ENCODE measurements around the gene ANKRD42. TPM values are rescaled to one million over a fixed set of nuclear protein-coding genes. Genes with fewer than 3 reads are reported as not detected.
A peak's percentile ranks its signal among the peaks of the same experiment; 100 is the strongest.

The ANKRD42 gene
- total and polyA plus RNA-seq, 9 of the 15 experiments (the other 6 are each of a cell fraction or from before 2014, with no cell fraction given), result 2.8 to 9.1 (median 6.1) TPM

GRCh38 chr11:83156996-83157593 is 36.4 kb upstream of the ANKRD42 start, which contains the start of gene PCF11 (continued):
- TF ChIP-seq ZBTB26 (CRISPR knock-in tag; IDR thresholded peaks at IDR 0.05) (peak; percentile 73; the same call in 1 of the 2 replicates), PURB (CRISPR knock-in tag; IDR thresholded peaks at IDR 0.05; ENCODE audit: low read depth) (no peak), TEAD1 (CRISPR knock-in tag; IDR thresholded peaks at IDR 0.05) (0 out of 4 replicates have a peak, but pooled peaks have one; percentile 12 to 44), DIDO1 (tag; IDR thresholded peaks at IDR 0.05; ENCODE audit: low read depth) (no peak), ZNF121 (CRISPR knock-in tag; conservative IDR thresholded peaks at IDR 0.05) (no peak), KDM1A (IDR thresholded peaks at IDR 0.05) (no peak), FOXK2 (conservative IDR thresholded peaks at IDR 0.05 in 1 of 2, IDR thresholded peaks at IDR 0.05 in 1 of 2; ENCODE audit: low read depth in 2 of 2) (no peak), HMG20A (CRISPR knock-in tag; conservative IDR thresholded peaks at IDR 0.05) (no peak), E2F8 (IDR thresholded peaks at IDR 0.05; ENCODE audit: low read depth, partially characterized antibody) (no peak), GABPB2 (CRISPR knock-in tag; conservative IDR thresholded peaks at IDR 0.05) (no peak), ZNF398 (CRISPR knock-in tag; IDR thresholded peaks at IDR 0.05) (no peak), HMBOX1 (IDR thresholded peaks at IDR 0.05) (no peak), ZNF224 (CRISPR knock-in tag; IDR thresholded peaks at IDR 0.05) (no peak), MEF2D (tag; conservative IDR thresholded peaks at IDR 0.05; ENCODE audit: low read depth) (no peak), RBM22 (IDR thresholded peaks at IDR 0.05; ENCODE audit: low read depth, low read length, poor library complexity, severe bottlenecking) (peak; percentile 78), HOMEZ (CRISPR knock-in tag; IDR thresholded peaks at IDR 0.05) (0 out of 2 replicates have a peak, but pooled peaks have one; percentile 30), ETS2 (tag; IDR thresholded peaks at IDR 0.05; ENCODE audit: borderline replicate concordance, poor library complexity, severe bottlenecking) (no peak), NFRKB (IDR thresholded peaks at IDR 0.05; ENCODE audit: low read depth) (peak; percentile 98), MAZ (CRISPR knock-in tag; conservative IDR thresholded peaks at IDR 0.05 in 1 of 2, IDR thresholded peaks at IDR 0.05 in 1 of 2) (no peak), NUFIP1 (IDR thresholded peaks at IDR 0.05; ENCODE audit: partially characterized antibody) (no peak)
